NCI-H524 treated with DMSO at 0.1 percent for 48 hours (cell line): Measurements from ENCODE around the gene HTN1.
"Not testable (repeated sequence)": the region's sequence is repeated elsewhere in the genome, so short reads cannot be mapped to it uniquely, and the experiment has no call there.

Source experiments
- DNase-seq: peaks from one replicate; lab custom pipeline; 2025; lab: John Stamatoyannopoulos, UW

Gene HTN1

GRCh38 chr4:70050138-70050537, at the start of gene HTN1:
HTN1 (plus strand) TSS chr4:70050438; CDS start chr4:70053077, 2,639 bp downstream.
- DNase-seq, result not testable (repeated sequence)

DNA sequence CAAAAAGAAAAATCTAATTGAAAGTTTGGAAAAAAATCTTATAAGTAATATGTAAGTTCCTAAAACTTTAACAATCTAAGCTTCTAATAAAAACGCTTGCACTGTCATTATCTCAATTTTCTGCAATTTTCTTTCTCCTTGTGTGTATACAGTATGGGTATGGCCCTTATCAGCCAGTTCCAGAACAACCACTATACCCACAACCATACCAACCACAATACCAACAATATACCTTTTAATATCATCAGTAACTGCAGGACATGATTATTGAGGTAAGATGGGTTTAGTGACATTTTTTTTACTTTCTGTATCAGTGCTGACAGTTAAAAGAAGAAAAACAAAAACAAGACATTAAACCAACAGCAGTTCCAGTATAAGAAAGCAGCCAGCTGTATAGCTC, 49.5 kb upstream of the HTN1 start:
- no peak for DNase-seq

- DNase-seq, result no peak
Observed at GRCh38 chr4:70002507-70002906, 47.7 kb upstream of the HTN1 start.

GRCh38 chr4:70008771-70009170, 41.5 kb upstream of the HTN1 start:
- no peak for DNase-seq

GRCh38 chr4:70019006-70019405, 31.2 kb upstream of the HTN1 start:
- not testable (repeated sequence) for DNase-seq

DNA sequence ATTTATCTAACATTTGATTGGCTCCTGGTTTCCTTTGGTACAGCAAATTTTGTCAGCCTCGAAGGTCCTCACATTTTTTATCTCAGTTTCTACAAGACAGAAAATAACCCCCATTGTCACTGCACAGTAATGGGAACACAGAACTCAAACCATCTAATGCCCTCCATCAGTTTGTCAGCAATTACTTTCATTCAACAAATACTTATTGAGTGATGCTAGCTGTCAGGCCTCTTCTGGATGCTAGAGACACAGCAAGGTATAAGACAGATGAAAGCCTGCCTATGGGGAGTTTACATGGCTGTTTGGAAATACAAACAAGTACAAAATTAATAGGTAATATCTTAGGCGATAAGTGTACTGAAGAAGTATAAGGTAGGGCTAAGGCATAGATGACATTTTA, 27.0 kb upstream of the HTN1 start:
- DNase-seq, result no peak

- DNase-seq, result no peak
Observed at GRCh38 chr4:70027011-70027410, 23.2 kb upstream of the HTN1 start.

DNA sequence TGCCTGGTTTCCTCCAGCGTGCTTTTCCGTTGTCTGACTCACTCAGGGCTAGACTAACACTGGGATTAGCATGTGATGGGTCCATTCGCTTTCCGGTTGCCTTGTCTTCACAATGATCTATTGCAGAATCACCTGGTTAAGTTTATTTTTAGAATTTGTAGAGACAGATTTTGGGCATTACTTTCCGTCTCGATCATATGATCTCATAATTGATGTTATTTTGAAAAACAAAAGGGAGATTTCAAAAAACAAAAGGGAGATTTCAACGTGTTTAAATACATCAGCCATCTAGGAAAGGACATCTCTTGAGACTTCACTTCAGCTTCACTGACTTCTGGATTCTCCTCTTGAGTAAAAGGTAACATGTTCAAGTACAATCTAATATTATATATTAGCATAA, 22.1 kb upstream of the HTN1 start, which contains the start of gene HTN3:
HTN3 (plus strand) TSS at position 301 of the 400 bp plus-strand sequence. CDS start 2,282 bp downstream, outside the sequence.
- DNase-seq, result not testable (repeated sequence)

DNA sequence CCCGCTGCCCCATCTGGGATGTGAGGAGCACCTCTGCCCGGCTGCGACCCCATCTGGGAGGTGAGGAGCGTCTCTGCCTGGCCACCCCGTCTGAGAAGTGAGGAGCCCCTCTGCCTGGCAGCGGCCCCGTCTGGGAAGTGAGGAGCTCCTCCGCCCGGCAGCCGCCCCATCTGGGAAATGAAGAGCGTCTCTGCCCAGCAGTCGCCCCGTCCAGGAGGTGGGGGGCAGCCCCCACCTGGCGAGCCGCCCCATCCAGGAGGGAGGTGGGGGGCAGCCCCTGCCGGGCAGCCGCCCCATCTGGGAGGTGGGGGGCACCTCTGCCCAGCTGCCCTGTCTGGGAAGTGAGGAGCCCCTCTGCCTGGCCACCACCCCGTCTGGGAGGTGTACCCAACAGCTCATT, 12.7 kb upstream of the HTN1 start:
- not testable (repeated sequence) for DNase-seq

- not testable (repeated sequence) for DNase-seq
Observed at GRCh38 chr4:70039928-70040327, 10.3 kb upstream of the HTN1 start.

DNA sequence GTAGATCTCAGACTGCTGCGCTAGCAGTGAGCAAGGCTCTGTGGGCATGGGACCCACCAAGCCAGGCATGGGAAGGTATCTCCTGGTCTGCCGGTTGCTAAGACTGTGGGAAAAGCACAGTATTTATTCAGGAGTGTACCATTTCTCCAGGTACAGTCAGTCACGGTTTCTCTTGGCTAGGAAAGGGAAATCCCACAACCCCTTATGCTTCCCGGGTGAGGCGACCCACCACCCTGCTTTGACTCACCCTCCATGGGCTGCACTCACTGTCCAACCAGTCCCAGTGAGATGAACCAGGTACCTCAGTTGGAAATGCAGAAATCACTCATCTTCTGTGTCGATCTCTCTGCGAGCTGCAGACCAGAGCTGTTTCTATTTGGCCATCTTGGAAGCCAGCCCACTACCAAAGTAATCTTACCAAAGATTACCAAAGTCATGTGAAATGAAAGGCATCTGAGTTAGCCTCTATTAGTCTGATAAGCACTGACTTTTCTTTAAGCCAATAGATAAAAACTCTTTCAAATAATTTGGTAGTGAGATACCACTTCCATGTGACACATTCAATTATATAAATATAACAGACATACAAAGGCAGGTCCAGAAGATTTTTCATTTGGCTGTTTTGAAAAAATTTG, 8.5 kb upstream of the HTN1 start:
- DNase-seq, result no peak

DNA sequence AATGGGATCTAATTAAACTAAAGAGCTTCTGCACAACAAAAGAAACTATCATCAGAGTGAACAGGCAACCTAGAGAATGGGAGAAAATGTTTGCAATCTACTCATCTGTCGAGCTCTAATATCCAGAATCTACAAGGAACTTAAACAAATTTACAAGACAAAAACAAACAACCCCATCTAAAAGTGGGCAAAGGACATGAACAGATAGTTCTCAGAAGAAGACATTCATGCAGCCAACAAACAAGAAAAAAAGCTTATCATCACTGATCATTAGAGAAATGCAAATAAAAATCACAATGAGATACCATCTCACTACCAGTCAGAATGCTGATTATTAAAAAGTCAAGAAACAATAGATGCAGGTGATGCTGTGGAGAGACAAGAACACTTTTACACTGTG, 6.3 kb downstream of the HTN1 start:
- DNase-seq, result not testable (repeated sequence)

GRCh38 chr4:70057651-70058050, 7.4 kb downstream of the HTN1 start:
- no peak for DNase-seq

DNA sequence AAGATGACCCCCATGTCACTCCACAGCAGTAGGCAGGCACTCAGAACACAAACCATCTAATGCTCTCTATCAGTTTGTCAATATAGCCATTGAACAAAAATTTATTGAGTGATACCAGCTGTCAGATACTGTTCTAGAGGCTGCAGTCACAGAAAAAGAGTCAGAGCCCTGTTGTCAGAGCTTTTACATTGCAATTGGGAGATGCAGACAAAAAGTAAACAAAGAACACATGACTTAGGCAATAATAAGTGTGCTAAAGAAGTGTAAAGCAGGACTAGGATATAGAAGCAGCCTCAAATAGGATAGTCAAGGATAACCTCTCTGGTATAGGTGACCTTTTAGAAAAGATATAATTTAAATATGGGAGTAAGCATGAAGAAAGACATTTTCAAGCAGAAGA, 8.9 kb downstream of the HTN1 start:
- no peak for DNase-seq

GRCh38 chr4:70062000-70062399, 11.8 kb downstream of the HTN1 start:
- DNase-seq, result no peak

GRCh38 chr4:70080205-70080604, 30.0 kb downstream of the HTN1 start:
- DNase-seq, result no peak

- DNase-seq, result no peak
Observed at GRCh38 chr4:70099206-70099605, 49.0 kb downstream of the HTN1 start.
